Measurements from ENCODE around the gene PLEKHH1.

PLEKHH1 gene

GRCh38 chr14:67532998-67533753 is at the start of gene PLEKHH1:
Gene PLEKHH1, plus strand, starts transcription at chr14:67533290. Its CDS starts 8,578 bp downstream, at chr14:67541868.
- DNase-seq (ENCODE audit: low read depth in 2 of 2): peak in 1 of 2 donors; percentile 14

GRCh38 chr14:67483579-67484285 is 49.4 kb upstream of the PLEKHH1 start:
- DNase-seq (ENCODE audit: low read depth in 2 of 2): no peak

GRCh38 chr14:67485501-67486095 is 47.5 kb upstream of the PLEKHH1 start:
- DNase-seq (ENCODE audit: low read depth in 2 of 2): no peak

- no peak for DNase-seq (ENCODE audit: low read depth in 2 of 2)
Observed at GRCh38 chr14:67486890-67487289, 46.2 kb upstream of the PLEKHH1 start.

- DNase-seq (ENCODE audit: low read depth in 2 of 2): no peak
Observed at GRCh38 chr14:67487332-67487731, 45.8 kb upstream of the PLEKHH1 start.

GRCh38 chr14:67487937-67488893 is 44.9 kb upstream of the PLEKHH1 start, which contains the start of gene TMEM229B:
Gene TMEM229B, minus strand, starts transcription at chr14:67488721. Its CDS starts 14,798 bp downstream, at chr14:67473923.
- DNase-seq (ENCODE audit: low read depth in 2 of 2): peak; percentile 48 to 54

- DNase-seq (ENCODE audit: low read depth in 2 of 2): no peak
Observed at GRCh38 chr14:67490196-67490595, 42.9 kb upstream of the PLEKHH1 start.

- DNase-seq (ENCODE audit: low read depth in 2 of 2): no peak
Observed at GRCh38 chr14:67491285-67491684, 41.8 kb upstream of the PLEKHH1 start.

- no peak for DNase-seq (ENCODE audit: low read depth in 2 of 2)
Observed at GRCh38 chr14:67491741-67492507, 41.2 kb upstream of the PLEKHH1 start.

GRCh38 chr14:67492538-67492937 is 40.6 kb upstream of the PLEKHH1 start:
- DNase-seq (ENCODE audit: low read depth in 2 of 2): no peak

GRCh38 chr14:67493092-67493717 is 39.9 kb upstream of the PLEKHH1 start:
- no peak for DNase-seq (ENCODE audit: low read depth in 2 of 2)

- no peak for DNase-seq (ENCODE audit: low read depth in 2 of 2)
Observed at GRCh38 chr14:67495827-67496226, 37.3 kb upstream of the PLEKHH1 start.

- no peak for DNase-seq (ENCODE audit: low read depth in 2 of 2)
Observed at GRCh38 chr14:67497216-67497615, 35.9 kb upstream of the PLEKHH1 start.

- no peak for DNase-seq (ENCODE audit: low read depth in 2 of 2)
Observed at GRCh38 chr14:67497716-67498115, 35.4 kb upstream of the PLEKHH1 start.

- no peak for DNase-seq (ENCODE audit: low read depth in 2 of 2)
Observed at GRCh38 chr14:67500981-67501380, 32.1 kb upstream of the PLEKHH1 start.

GRCh38 chr14:67501670-67502069 is 31.4 kb upstream of the PLEKHH1 start:
- DNase-seq (ENCODE audit: low read depth in 2 of 2): no peak

- DNase-seq (ENCODE audit: low read depth in 2 of 2): no peak
Observed at GRCh38 chr14:67502867-67503266, 30.2 kb upstream of the PLEKHH1 start.

GRCh38 chr14:67503331-67503730 is 29.8 kb upstream of the PLEKHH1 start:
- DNase-seq (ENCODE audit: low read depth in 2 of 2): no peak

- DNase-seq (ENCODE audit: low read depth in 2 of 2): no peak
Observed at GRCh38 chr14:67505254-67505653, 27.8 kb upstream of the PLEKHH1 start.

GRCh38 chr14:67508956-67509355 is 24.1 kb upstream of the PLEKHH1 start:
- no peak for DNase-seq (ENCODE audit: low read depth in 2 of 2)
